Panc1 (cell line): ENCODE measurements around the gene ZNF554. TPM values are rescaled to one million over a fixed set of nuclear protein-coding genes. Genes with fewer than 3 reads are reported as not detected.

Source experiments
- ATAC-seq: fragments of 200-7000 bp; cut with Tn5 transposase; 2 replicates; pipeline ENCODE4 v1.9.1; 2020; ENCODE audit warnings: mild to moderate bottlenecking, moderate library complexity
- BruUV-seq: library from RNA; stranded (reverse); fragments of 400-500 nt; replicated peaks from 2 replicates; lab custom pipeline; 2021; lab: Mats Ljungman, UMichigan
- CTCF ChIA-PET: fragments of 300-600 bp; sonication (Branson Sonifier 250); formaldehyde crosslinking; loops from one replicate; lab custom pipeline; 2022; ENCODE audit warnings: antibody characterized with exemption; lab: Charles Lee
- POLR2A ChIA-PET: fragments of 300-600 bp; sonication (Branson Sonifier 250); formaldehyde crosslinking; loops from one replicate; lab custom pipeline; 2022; ENCODE audit warnings: antibody characterized with exemption; lab: Charles Lee
- DNase-seq: peaks from one replicate; pipeline ENCODE4 v3.0.0-alpha.2; 2010; ENCODE audit warnings: low read depth, low spot score
- H3K27ac ChIP-seq: 2 replicates; pipeline ENCODE4 v1.5.1; 2011; ENCODE audit warnings: mild to moderate bottlenecking, low read length, inconsistent platforms
- H3K27me3 ChIP-seq: fragments of 200-500 bp; sonication (Bioruptor generic); 2 replicates; pipeline ENCODE4 v1.6.0; 2014; ENCODE audit warnings: low read length, inconsistent platforms; ENCODE audit not compliant: control insufficient read depth, insufficient read depth
- H3K36me3 ChIP-seq: fragments of 200-500 bp; sonication (Bioruptor generic); 2 replicates; pipeline ENCODE4 v1.5.1; 2014; ENCODE audit warnings: inconsistent platforms, mild to moderate bottlenecking, low read length, moderate library complexity; ENCODE audit not compliant: control insufficient read depth, insufficient read depth
- H3K4me1 ChIP-seq: 2 replicates; pipeline ENCODE4 v1.5.1; 2011; ENCODE audit warnings: inconsistent platforms, mild to moderate bottlenecking, low read length, moderate library complexity; ENCODE audit not compliant: control insufficient read depth, insufficient read depth
- H3K4me3 ChIP-seq, 2 experiments: 2 replicates each; pipeline ENCODE4 v1.5.1; 2011 to 2012; ENCODE audit warnings: low read depth in 2 of 2, low read length in 2 of 2, mild to moderate bottlenecking in 2 of 2, inconsistent platforms in 1 of 2, moderate library complexity in 1 of 2
- H3K9me3 ChIP-seq: fragments of 200-500 bp; sonication (Bioruptor generic); 2 replicates; pipeline ENCODE4 v1.5.1; 2014; ENCODE audit warnings: low read depth, mild to moderate bottlenecking, inconsistent platforms, low read length, moderate library complexity; ENCODE audit not compliant: control insufficient read depth, insufficient read depth
- CTCF ChIP-seq: fragments of 450-650 bp; IDR thresholded peaks from 2 replicates; pipeline ENCODE4 v1.5.1; 2017; ENCODE audit warnings: mild to moderate bottlenecking
- POLR2AphosphoS5 ChIP-seq: IDR thresholded peaks from 2 replicates; pipeline ENCODE4 v1.6.1; 2012; ENCODE audit warnings: mild to moderate bottlenecking, low read depth, low read length, moderate library complexity
- REST ChIP-seq, 2 experiments: IDR thresholded peaks; 2 replicates each; pipeline ENCODE4 v1.6.1; 2011 to 2012; ENCODE audit warnings: low read depth in 2 of 2, control low read depth in 1 of 2, low read length in 1 of 2, mild to moderate bottlenecking in 1 of 2, moderate library complexity in 1 of 2; ENCODE audit not compliant: insufficient read depth in 1 of 2
- SIN3A ChIP-seq: IDR thresholded peaks from 2 replicates; pipeline ENCODE4 v1.6.1; 2012; ENCODE audit warnings: low read depth, mild to moderate bottlenecking, low read length, moderate library complexity, borderline replicate concordance; ENCODE audit not compliant: insufficient read depth
- TCF7L2 ChIP-seq: IDR thresholded peaks from 2 replicates; pipeline ENCODE4 v1.6.1; 2011; ENCODE audit warnings: mild to moderate bottlenecking, low read depth, low read length, inconsistent platforms
- in situ Hi-C: cut with HindIII; loops from 2 replicates; pipeline ENCODE4 v1.10.0; 2016; ENCODE audit warnings: low sequenced_read_pairs, low pct_unique_long_range_greater_than_20kb
- intact Hi-C: fragments of 100-400 bp; cut with micrococcal nuclease; formaldehyde crosslinking; loops from one replicate; pipeline ENCODE4 v1.10.0; 2022; ENCODE audit not compliant: unreplicated experiment
- total RNA-seq: library from RNA; stranded (reverse); gene quantifications from one replicate; pipeline ENCODE4 v1.2.1, GENCODE V29; 2021; ENCODE audit not compliant: unreplicated experiment

ZNF554 gene
- total RNA-seq, 1 experiment from 2014 or later, result 1.5 TPM

- H3K36me3 ChIP-seq, result no peaks in the 10 kb centered on the region
- TF ChIP-seq CTCF, result no peak
- TF ChIP-seq POLR2AphosphoS5, result no peak
- TF ChIP-seq REST (IDR thresholded peaks at IDR 0.05; ENCODE audit: insufficient read depth in 1 of 2, low read depth in 2 of 2, low read length in 1 of 2), result no peak
- no peak for TF ChIP-seq SIN3A
- no peak for TF ChIP-seq TCF7L2
- DNase-seq (no peak), ATAC-seq (no peak)
- ChIA-PET POLR2A (no interaction called here), CTCF (no interaction called here)
- in situ Hi-C loops, result no loop called here
- H3K27ac ChIP-seq, result no peak overlapping the region
- H3K27me3 ChIP-seq, result no peaks in the 10 kb centered on the region
- no TSS peak for BruUV-seq
- no peak overlapping the region for H3K4me3 ChIP-seq
- intact Hi-C loops, result no loop called here
- no peaks in the 10 kb centered on the region; the same call in 1 of the 2 replicates for H3K9me3 ChIP-seq
- no peaks in the 10 kb centered on the region for H3K4me1 ChIP-seq
These were observed 7.4 kb downstream of the ZNF554 start for GRCh38 chr19:2827022-2827421.

GRCh38 chr19:2827840-2828489 lies 8.3 kb downstream of the ZNF554 start:
- ChIA-PET CTCF (no interaction called here), POLR2A (no interaction called here)
- BruUV-seq, result no TSS peak
- Histone ChIP-seq H3K27ac (no peak overlapping the region), H3K27me3 (no peaks in the 10 kb centered on the region), H3K9me3 (no peaks in the 10 kb centered on the region; the same call in 1 of the 2 replicates), H3K4me3 (no peak overlapping the region), H3K4me1 (no peaks in the 10 kb centered on the region), H3K36me3 (no peaks in the 10 kb centered on the region)
- no peak for ATAC-seq
- TF ChIP-seq TCF7L2 (no peak), REST (IDR thresholded peaks at IDR 0.05; ENCODE audit: insufficient read depth in 1 of 2, low read depth in 2 of 2, low read length in 1 of 2) (no peak), SIN3A (no peak), CTCF (no peak), POLR2AphosphoS5 (no peak)
- in situ Hi-C loops (no loop called here), intact Hi-C loops (no loop called here)
- DNase-seq, result no peak
